GM21528 (cell line): Measurements from ENCODE around the gene SLC8B1.

Experiments
- ATAC-seq: cut with Tn5 transposase; IDR thresholded peaks from one replicate; pipeline ENCODE4 v1.9.1; 2021; ENCODE audit warnings: mild to moderate bottlenecking, moderate library complexity; ENCODE audit not compliant: unreplicated experiment, low FRiP score

SLC8B1 gene

DNA sequence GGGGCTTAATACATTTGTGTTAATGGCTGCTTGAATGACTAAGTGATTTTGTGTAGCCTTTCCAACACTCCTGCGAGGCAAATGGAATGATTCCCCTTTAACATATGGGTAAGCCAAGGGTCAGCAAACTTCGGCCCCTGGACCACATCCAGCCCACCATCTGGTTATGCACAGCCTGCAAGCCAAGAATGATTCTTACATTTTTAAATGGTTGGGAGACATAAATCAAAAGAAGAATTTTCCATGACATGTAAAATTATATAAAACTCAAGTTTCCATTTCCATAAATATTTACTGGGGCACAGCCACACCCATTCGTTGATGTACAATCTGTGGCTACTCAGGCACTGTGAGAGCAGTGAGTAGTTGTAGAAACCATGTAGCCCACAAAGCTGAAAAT lies 9.0 kb downstream of the SLC8B1 start:
- no peak for ATAC-seq

- ATAC-seq, result no peak
These were observed 12.6 kb downstream of the SLC8B1 start for GRCh38 chr12:113322343-113322742.

GRCh38 chr12:113320401-113320800 lies 14.5 kb downstream of the SLC8B1 start:
- ATAC-seq, result no peak

- ATAC-seq, result no peak
These were observed 15.8 kb downstream of the SLC8B1 start for GRCh38 chr12:113318900-113319628.

DNA sequence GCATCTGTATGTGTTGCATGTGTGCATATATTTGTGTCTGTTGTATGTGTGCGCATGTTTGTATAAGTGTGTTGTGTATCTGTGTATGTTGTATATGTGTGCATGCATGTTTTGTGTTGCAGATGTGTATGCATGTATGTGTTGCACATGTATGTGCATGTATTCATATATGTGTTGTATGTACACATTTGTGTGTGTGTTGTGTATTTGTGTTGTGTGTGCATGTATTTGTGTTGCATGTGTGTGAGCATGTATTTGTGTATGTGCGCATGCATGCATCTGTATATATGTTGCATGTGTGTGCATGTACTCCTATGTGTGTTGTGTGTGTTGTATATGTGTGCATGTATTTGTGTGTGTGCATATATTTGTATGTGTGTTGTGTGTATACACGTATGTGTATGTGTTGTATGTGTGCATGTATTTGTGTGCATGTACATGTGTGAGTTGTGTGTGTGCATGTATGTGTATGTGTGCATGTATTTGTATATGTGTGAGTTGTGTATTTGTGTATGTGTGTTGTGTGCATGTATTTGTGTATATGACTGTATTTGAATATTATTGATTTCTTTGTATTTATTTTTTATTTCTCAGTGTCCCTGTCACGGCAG lies 16.8 kb downstream of the SLC8B1 start:
- no peak for ATAC-seq

DNA sequence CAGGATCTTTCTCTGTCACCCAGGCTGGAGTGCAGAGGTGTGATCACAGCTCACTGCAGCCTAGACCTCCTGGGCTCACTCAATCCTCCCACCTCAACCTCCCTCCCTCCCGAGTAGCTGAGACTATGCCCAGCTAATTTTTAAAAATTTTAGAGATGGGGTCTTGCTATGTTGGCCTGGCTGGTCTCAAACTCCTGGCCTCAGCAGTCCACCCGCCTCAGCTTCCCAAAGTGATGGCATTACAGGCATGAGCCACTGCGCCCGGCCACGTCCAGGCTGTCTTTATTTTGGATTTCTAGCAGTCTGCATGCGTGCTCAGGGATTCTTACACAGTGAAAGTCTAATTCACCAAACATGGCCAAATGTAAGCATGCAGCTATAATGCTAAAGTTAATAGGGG lies 17.8 kb downstream of the SLC8B1 start:
- ATAC-seq, result no peak

- no peak for ATAC-seq
These were observed 18.8 kb downstream of the SLC8B1 start for GRCh38 chr12:113316155-113316554.

GRCh38 chr12:113315358-113315757 lies 19.6 kb downstream of the SLC8B1 start:
- no peak for ATAC-seq

DNA sequence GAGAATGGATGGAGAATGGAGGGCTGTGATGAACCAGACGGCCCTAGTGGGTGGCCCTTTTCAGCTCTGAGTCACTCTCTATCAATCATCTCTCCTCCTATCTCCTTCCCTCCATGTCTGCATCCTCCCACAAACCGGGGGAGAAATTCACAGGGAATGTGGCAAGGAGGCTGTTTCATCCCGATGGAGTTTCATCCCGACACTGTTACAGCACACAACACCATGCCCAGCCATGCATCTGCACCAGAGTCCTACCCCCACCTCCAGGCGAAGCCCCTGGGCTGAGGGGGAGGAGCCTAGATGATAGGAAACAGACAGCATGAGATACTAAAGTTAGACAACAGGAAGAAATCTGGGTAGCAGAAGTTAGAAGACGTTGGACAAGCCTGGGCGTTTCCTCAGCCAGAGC lies 20.8 kb downstream of the SLC8B1 start:
- ATAC-seq, result no peak

DNA sequence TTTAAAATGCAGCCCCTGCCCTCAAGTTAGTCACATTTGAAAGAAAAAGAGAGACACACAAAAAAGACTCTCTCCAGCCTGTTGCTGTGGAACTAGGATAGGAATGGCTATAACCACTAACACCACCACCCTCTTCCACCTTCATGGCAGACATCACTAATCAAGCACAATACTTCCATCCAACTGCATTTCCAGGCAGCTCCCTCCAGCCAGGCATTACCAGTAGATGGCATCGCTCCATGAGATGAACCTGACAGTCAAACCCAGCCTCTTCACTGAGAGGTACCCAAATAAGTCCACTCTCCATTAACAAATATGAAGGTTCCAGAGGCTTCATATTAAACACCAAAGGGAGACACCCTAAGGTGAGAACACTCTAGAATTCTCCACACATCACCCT lies 24.4 kb downstream of the SLC8B1 start:
- ATAC-seq, result no peak

DNA sequence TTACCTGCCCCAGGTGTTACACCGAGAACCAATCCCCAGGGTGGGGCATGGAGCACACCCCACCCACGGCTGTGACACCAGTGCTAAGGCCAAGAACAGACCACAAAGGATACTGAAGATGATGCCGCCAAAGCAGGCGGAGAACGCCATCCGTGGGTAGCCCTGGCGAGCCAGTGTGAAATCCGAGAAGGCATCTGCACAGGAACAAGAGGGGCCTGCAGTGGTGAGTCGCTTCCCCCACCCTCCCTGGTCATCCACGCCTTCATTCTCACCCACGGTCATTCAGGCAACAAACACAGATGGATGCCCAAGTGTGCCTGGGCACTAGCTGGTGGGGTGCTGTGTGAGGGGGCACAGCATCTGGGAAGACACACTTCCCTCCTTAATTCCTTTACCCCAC lies 28.5 kb downstream of the SLC8B1 start:
- ATAC-seq, result no peak

DNA sequence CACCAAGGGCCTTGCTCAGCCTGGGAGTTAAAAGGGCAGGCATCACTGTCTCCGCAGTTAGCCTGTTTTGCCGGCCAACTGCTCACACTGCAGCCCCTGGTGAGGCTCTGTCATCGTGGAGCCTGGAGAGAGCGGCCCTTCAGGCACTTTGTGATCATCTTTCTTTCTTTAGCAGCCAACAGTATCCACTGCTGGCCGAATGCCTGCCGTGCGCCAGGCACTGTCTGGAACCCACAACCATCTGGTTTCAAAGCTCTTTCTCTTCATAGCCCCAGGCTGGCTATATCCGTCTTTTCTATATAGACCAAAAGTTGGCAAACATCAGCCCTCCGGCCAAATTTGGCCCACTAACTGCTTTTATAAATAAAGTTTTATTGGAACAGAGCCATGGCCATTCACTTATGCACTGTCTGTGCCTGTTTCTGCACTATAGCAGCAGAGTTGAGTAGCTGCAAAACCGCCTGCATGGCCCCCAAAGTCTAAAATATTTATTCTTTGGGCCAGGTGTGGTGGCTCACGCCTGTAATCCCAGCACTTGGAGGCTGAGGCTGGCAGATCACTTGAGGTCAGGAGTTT lies 29.5 kb downstream of the SLC8B1 start:
- no peak for ATAC-seq

DNA sequence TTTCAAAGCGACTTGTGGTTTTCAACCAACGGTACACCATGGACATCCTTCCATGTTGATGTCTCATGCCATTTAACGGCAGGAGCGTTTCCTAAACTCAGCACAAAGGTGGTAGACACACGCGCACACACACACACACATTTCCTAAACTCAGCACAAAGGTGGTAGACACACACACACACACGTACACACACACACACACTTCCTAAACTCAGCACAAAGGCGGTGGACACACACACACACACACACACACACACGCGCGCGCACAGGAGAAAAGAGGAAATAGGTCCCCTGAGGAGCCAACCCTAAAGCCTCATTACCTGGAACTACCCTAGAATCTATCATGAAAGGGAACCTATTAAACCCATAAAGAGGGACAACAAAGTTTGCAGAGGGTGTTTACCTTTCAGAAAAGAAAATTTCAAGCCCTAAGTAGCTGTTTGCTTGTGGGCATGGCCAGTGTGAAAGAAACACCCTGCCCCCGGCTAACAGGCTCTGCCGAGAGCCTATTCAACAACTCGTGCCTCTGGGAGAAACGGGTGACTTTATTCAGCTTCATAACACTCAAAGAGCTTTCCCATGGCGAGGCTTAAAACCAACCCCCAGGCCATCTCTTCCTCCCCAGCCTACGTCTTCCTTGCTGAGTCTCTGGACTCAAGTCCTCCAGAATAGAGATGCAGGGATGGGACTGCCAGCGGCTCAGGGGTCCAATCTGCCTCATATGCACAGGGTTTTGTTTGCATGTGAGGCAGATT lies 31.8 kb downstream of the SLC8B1 start:
- no peak for ATAC-seq

- no peak for ATAC-seq
These were observed 32.4 kb downstream of the SLC8B1 start for GRCh38 chr12:113302466-113302865.

GRCh38 chr12:113301811-113302210 lies 33.1 kb downstream of the SLC8B1 start:
- ATAC-seq, result no peak

DNA sequence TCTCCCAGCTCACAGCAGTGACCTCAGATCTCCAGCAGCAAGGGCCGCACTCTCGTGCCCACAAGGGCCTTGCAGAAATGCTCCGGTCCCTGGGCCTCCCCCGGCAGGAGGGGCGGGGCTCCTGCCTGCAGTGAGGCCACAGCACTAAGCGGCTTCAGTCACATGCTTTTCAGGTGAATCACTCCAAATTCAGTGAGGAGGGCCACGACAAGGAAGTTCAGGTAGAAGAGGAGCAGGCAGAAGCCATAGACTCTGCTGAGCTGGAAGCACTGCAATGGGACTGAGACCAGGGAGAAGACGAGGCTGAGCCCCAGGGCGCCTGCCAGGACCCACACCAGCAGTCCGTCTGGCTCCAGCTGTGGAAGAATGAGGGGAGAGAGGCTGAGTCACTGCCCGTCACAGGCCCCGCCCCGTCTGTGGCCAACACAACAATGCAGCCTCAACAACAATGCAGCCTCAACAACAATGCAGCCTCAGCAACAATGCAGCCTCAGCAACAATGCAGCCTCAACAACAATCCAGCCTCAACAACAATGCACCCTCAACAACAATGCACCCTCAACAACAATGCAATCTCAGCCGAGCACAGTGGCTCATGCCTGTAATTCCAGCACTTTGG lies 35.2 kb downstream of the SLC8B1 start:
- no peak for ATAC-seq

DNA sequence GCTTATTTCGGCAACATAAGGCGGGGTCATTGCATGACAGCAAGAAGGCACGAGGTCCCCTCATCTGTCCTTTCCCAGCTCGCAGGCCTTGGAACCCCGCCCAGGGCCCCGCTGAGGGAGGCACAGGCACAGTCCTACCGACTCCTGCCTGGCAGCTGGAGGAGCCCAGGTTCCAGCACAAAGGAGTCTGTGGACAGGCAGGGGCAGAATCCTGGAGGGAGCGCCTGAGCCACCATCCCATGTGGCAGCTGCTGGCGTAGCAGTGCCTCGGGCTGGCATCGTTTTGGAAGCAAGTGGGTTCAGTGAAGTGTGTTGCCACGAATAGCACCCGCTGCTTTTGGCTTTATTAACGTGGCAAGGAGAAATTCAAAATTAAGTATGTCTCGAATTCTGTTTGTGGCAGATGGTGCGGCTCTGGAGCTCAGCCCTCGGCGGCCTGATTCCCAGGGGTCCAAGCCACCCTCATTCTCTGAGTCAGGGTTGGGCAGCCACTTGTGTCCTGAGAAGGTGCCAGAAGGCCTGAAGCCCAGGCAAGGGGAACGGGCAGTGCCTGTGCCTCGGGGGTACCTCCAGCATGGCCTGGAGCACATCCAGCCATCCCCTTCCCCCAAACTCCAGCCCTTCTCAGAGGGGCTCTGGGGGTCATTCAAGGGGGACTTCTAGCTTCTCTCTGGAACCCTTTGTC lies 35.9 kb downstream of the SLC8B1 start:
- no peak for ATAC-seq

- ATAC-seq, result no peak
These were observed 36.5 kb downstream of the SLC8B1 start for GRCh38 chr12:113298472-113298817.

GRCh38 chr12:113297621-113298471 lies 37.1 kb downstream of the SLC8B1 start:
- no peak for ATAC-seq

GRCh38 chr12:113297214-113297587 lies 37.7 kb downstream of the SLC8B1 start:
- no peak for ATAC-seq
